CD14-positive monocyte (primary cell): Measurements from ENCODE around the gene CENPA. TPM values are rescaled to one million over a fixed set of nuclear protein-coding genes. Genes with fewer than 3 reads are reported as not detected.
A peak's percentile ranks its signal among the peaks of the same experiment; 100 is the strongest.

Experiments used
- DNase-seq, 3 donors: peaks; one replicate each; pipeline ENCODE4 v3.0.0-alpha.2; 2011 to 2022
- H2AFZ ChIP-seq: 2 replicates; pipeline ENCODE4 v1.6.0; 2012; ENCODE audit warnings: mild to moderate bottlenecking, low read depth, low read length, inconsistent platforms; ENCODE audit not compliant: insufficient read depth, poor library complexity, severe bottlenecking
- H3K27ac ChIP-seq, 2 donors: 1 replicate in 1 of 2; 2 replicates in 1 of 2; pipeline ENCODE4 v1.5.1; 2012 to 2013; ENCODE audit warnings: low read length in 2 of 2, control low read depth in 1 of 2, inconsistent platforms in 1 of 2, low read depth in 1 of 2, mild to moderate bottlenecking in 1 of 2
- H3K27me3 ChIP-seq, 2 donors: one replicate each; pipeline versions ENCODE4 v1.6.0 to v1.6.1; 2011 to 2013; ENCODE audit warnings: low read length in 2 of 2; ENCODE audit not compliant: control insufficient read depth in 2 of 2, insufficient read depth in 2 of 2
- H3K36me3 ChIP-seq, 2 donors: replicated peaks in 1 of 2; 1 replicate in 1 of 2; 2 replicates in 1 of 2; pipeline versions ENCODE4 v1.5.1 to v1.6.1; 2012 to 2013; ENCODE audit warnings: low read length in 2 of 2, control low read depth in 1 of 2, inconsistent platforms in 1 of 2, mild to moderate bottlenecking in 1 of 2; ENCODE audit not compliant: insufficient read depth in 2 of 2, control insufficient read depth in 1 of 2
- H3K4me1 ChIP-seq, 2 donors: 1 replicate in 1 of 2; 2 replicates in 1 of 2; pipeline versions ENCODE4 v1.5.1 to v1.6.1; 2012 to 2013; ENCODE audit warnings: low read length in 2 of 2, control low read depth in 1 of 2, inconsistent platforms in 1 of 2, mild to moderate bottlenecking in 1 of 2, moderate library complexity in 1 of 2; ENCODE audit not compliant: insufficient read depth in 2 of 2, control insufficient read depth in 1 of 2
- H3K4me2 ChIP-seq: replicated peaks from 2 replicates; pipeline ENCODE3; 2012; ENCODE audit warnings: low read length, moderate library complexity, mild to moderate bottlenecking; ENCODE audit not compliant: poor library complexity, severe bottlenecking; ENCODE audit errors: extremely low read depth
- H3K4me3 ChIP-seq, 3 experiments: fragments of 200-600 bp in 1 of 3; sonication (generic) in 1 of 3; replicated peaks in 1 of 3; 1 replicate in 2 of 3; 2 replicates in 1 of 3; pipeline ENCODE4 v1.5.1; 2011 to 2013; ENCODE audit warnings: low read length in 3 of 3, mild to moderate bottlenecking in 3 of 3, control low read depth in 2 of 3, low read depth in 2 of 3, inconsistent platforms in 1 of 3, moderate library complexity in 1 of 3
- H3K79me2 ChIP-seq: 2 replicates; pipeline ENCODE4 v1.6.0; 2012; ENCODE audit warnings: mild to moderate bottlenecking, control low read depth, inconsistent platforms, low read length, moderate library complexity; ENCODE audit not compliant: insufficient read depth
- H3K9ac ChIP-seq: 2 replicates; pipeline ENCODE4 v1.6.0; 2017; ENCODE audit warnings: low read length, mild to moderate bottlenecking; ENCODE audit not compliant: insufficient read depth, poor library complexity, severe bottlenecking
- H3K9me3 ChIP-seq, 2 donors: replicated peaks in 1 of 2; 1 replicate in 1 of 2; 2 replicates in 1 of 2; pipeline versions ENCODE4 v1.5.1 to v1.6.1; 2012 to 2013; ENCODE audit warnings: low read length in 2 of 2, control low read depth in 1 of 2; ENCODE audit not compliant: control insufficient read depth in 1 of 2, insufficient read depth in 1 of 2
- H4K20me1 ChIP-seq: 2 replicates; pipeline ENCODE4 v1.6.0; 2012; ENCODE audit warnings: mild to moderate bottlenecking, low read length, control low read depth, moderate library complexity; ENCODE audit not compliant: insufficient read depth
- H3K27ac Mint-ChIP-seq, 7 donors: one replicate each; pipeline ENCODE4 v1.8.0; 2020; ENCODE audit warnings: mild to moderate bottlenecking in 7 of 7, mixed read lengths in 7 of 7, moderate library complexity in 6 of 7, inconsistent platforms in 2 of 7
- H3K27me3 Mint-ChIP-seq, 3 donors: one replicate each; pipeline ENCODE4 v1.8.0; 2021 to 2022; ENCODE audit warnings: low read depth in 3 of 3, mild to moderate bottlenecking in 3 of 3, mixed read lengths in 3 of 3, moderate library complexity in 3 of 3, inconsistent platforms in 1 of 3
- H3K36me3 Mint-ChIP-seq, 2 donors: one replicate each; pipeline ENCODE4 v1.8.0; 2020; ENCODE audit warnings: mixed read lengths in 2 of 2, inconsistent platforms in 1 of 2, mild to moderate bottlenecking in 1 of 2
- H3K4me1 Mint-ChIP-seq: one replicate; pipeline ENCODE4 v1.8.0; 2020; ENCODE audit warnings: mild to moderate bottlenecking, mixed read lengths
- H3K4me3 Mint-ChIP-seq, 2 donors: one replicate each; pipeline ENCODE4 v1.8.0; 2020; ENCODE audit warnings: mild to moderate bottlenecking in 2 of 2, mixed read lengths in 2 of 2, moderate library complexity in 1 of 2
- H3K9me3 Mint-ChIP-seq, 7 donors: one replicate each; pipeline ENCODE4 v1.8.0; 2020 to 2022; ENCODE audit warnings: mixed read lengths in 7 of 7, mild to moderate bottlenecking in 6 of 7, moderate library complexity in 6 of 7, inconsistent platforms in 2 of 7
- CTCF ChIP-seq: fragments of 200-600 bp; IDR thresholded peaks from one replicate; pipeline ENCODE4 v1.8.0; 2022; ENCODE audit warnings: antibody characterized with exemption, mild to moderate bottlenecking
- WGBS: methylation state at CpG from one replicate; pipeline ENCODE4 v1.1.5; 2013; ENCODE audit warnings: missing lambda C conversion rate; ENCODE audit not compliant: insufficient coverage; 5-methylcytosine and 5-hydroxymethylcytosine counted together
- intact Hi-C, 2 donors: fragments of 100-400 bp; cut with micrococcal nuclease; formaldehyde crosslinking; loops; one replicate each; pipeline versions ENCODE4 v1.15.0 to v1.15.1; 2023
- polyA plus RNA-seq, 3 donors: library from polyadenylated mRNA; depleted of rRNA in 1 of 3; unstranded in 2 of 3; stranded (reverse) in 1 of 3; fragments of 300-500 nt in 2 of 3; fragments of >200 nt in 1 of 3; fragmentation: Illumina TruSeq in 2 of 3; gene quantifications; 1 replicate in 2 of 3; 2 replicates in 1 of 3; pipeline ENCODE4 v1.2.3, GENCODE V29; 2012 to 2021

Gene CENPA
- polyA plus RNA-seq, 3 donors = 0.24 TPM; not detected in 2

DNA sequence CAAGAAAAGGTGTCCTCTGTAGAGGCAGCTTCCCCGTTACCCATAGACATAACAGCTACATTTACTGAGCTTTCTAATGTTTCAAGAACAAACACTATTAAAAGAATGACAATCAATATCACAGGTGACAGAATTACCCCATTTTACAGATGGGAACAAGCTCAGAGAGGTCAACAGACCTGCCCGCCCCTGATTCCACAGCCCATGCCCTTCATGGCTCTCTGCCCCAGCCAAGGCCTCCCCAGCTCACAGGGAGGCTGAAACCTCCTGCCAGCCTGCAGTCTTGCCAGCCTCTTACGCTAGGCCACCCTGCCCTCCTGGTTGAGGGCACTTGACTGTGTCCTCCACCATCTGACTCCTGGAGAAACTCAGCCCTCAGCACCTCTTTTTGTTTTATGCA lies 40.9 kb upstream of the CENPA start:
- H3K4me1 Mint-ChIP-seq = peaks cover under 1% of the 10 kb centered on the region
- no peak overlapping the region for H3K4me3 ChIP-seq
- no peak overlapping the region for H3K27ac Mint-ChIP-seq

GRCh38 chr2:26745609-26746327 lies 40.1 kb upstream of the CENPA start:
- Histone ChIP-seq H3K27me3 (no peaks in the 10 kb centered on the region), H2AFZ (no peak overlapping the region), H3K4me3 (no peak overlapping the region), H4K20me1 (no peaks in the 10 kb centered on the region), H3K27ac (no peak overlapping the region), H3K4me2 (no peak overlapping the region), H3K4me1 (no peaks in the 10 kb centered on the region), H3K9me3 (no peaks in the 10 kb centered on the region), H3K36me3 (no peaks in the 10 kb centered on the region), H3K79me2 (no peaks in the 10 kb centered on the region), H3K9ac (no peak overlapping the region)
- Mint-ChIP-seq H3K27me3 (peaks cover 1 to 10% (median 7%) of the 10 kb centered on the region in 3 donors), H3K36me3 (no peaks in the 10 kb centered on the region), H3K27ac (no peak overlapping the region), H3K4me3 (no peak overlapping the region), H3K9me3 (no peaks in the 10 kb centered on the region), H3K4me1 (peaks cover 4% of the 10 kb centered on the region)
- peak; percentile 56 to 68 (median 65) for DNase-seq
- intact Hi-C loops = loop anchor here (1.0 to 2.0 kb wide), 2 partner anchors 140 to 141 kb away; no protein-coding TSS in a partner anchor
- TF ChIP-seq CTCF = peak; percentile 90
- 0% methylated on average over 1 of the region's 9 CpGs for WGBS

More for the DNA sequence above, 40.9 kb upstream of the CENPA start:
- Histone ChIP-seq H3K4me1 (no peaks in the 10 kb centered on the region), H3K4me2 (no peak overlapping the region), H3K36me3 (no peaks in the 10 kb centered on the region), H2AFZ (no peak overlapping the region), H4K20me1 (no peaks in the 10 kb centered on the region), H3K9ac (no peak overlapping the region), H3K27ac (no peak overlapping the region), H3K79me2 (no peaks in the 10 kb centered on the region), H3K27me3 (no peaks in the 10 kb centered on the region), H3K9me3 (no peaks in the 10 kb centered on the region)
- Mint-ChIP-seq H3K36me3 (no peaks in the 10 kb centered on the region), H3K9me3 (no peaks in the 10 kb centered on the region), H3K4me3 (no peak overlapping the region), H3K27me3 (peaks cover 3 to 10% (median 7%) of the 10 kb centered on the region in 3 donors)
- DNase-seq = no peak
- TF ChIP-seq CTCF = no peak
- intact Hi-C loops = loop anchor here (1.0 to 2.0 kb wide), 2 partner anchors 140 kb away; no protein-coding TSS in a partner anchor
- WGBS = 94% methylated on average over 3 of the region's 3 CpGs
